AG08396 (cell line): ENCODE data around the gene TSPAN9.

Source experiments
- DNase-seq: peaks from one replicate; pipeline ENCODE4 v3.0.0; 2012; ENCODE audit warnings: low spot score, mixed read lengths

Gene TSPAN9

DNA sequence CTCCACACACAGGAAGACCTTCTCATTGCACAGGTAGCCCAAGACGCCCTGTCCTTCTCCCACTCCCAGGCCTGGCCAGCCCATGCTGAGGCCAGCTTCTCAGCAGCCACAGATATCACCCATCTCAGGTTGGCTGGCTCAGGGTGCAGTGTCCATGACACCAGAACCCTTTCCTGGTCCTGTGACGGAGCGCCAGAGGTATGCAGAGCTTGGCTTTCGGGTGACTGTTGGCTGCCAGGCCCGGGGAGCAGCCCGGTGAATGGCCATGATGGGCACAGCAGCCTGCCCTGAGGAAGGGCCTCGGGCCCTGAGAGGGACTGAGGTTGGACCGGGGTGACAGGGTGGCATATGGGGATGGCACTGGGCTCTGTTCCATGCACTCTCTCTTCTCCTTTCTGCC is 173.4 kb downstream of the TSPAN9 start:
- no peak for DNase-seq

DNA sequence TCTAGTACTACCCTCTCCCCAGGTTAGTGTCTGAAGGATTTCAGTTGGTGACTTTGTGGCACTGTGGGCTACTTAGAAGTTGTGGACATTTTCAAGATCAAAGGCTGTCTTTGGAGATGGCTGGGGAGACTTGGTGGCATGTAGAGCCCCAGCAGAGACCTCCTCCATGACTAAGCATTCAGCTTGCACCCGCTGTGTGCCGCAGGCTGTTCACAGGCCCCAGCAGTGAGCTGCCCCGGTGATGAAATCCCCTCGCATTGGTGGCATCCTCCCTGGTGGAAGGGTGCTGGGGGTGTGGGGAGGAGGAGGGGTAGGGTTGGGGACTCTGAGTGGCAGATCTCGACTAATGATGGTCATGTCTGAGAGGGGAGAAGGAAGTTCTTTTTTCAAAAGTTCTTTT is 173.9 kb downstream of the TSPAN9 start:
- no peak for DNase-seq

DNA sequence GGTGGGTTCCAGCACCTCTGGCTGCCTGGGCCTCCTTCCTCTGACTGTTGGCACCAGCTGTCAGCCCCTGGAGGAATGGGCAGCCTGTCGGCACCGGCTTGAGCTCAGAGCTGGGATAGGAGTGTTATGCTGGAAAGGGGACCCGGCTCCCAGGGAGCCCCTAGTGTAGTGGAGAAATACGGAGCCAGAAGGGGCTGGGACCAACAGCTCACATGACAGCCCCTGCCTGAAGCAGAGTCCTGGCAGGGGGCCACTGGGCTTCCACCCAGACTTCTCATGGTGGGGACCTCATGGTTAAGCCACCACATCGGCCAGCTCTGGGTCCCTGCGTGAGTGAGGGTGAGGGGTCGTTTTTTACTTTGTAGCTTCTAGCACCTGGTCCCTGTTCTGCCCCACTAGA is 174.5 kb downstream of the TSPAN9 start:
- no peak for DNase-seq

DNA sequence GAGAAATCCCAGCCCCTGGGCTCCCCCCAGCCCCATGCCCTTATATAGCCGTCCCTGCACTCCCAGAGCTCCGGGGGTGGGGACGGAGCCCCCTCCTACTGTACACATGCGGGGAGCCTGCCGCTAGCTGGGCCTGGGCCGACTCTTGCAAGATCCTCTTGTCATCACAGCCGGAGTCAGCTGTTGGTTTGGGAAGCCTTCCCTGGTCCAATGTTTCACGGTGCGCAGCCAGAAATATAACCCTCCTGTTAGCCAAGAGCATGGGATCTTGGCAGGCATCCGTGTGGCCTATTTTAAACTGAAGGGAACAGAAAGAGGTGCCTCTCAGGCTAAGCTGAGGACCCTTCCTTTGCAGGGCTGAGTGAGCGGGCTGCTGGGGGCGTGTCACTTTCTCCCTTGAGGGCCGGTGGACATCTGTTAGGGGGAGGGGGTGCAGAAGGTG is 175.3 kb downstream of the TSPAN9 start:
- peak; percentile 76 for DNase-seq

DNA sequence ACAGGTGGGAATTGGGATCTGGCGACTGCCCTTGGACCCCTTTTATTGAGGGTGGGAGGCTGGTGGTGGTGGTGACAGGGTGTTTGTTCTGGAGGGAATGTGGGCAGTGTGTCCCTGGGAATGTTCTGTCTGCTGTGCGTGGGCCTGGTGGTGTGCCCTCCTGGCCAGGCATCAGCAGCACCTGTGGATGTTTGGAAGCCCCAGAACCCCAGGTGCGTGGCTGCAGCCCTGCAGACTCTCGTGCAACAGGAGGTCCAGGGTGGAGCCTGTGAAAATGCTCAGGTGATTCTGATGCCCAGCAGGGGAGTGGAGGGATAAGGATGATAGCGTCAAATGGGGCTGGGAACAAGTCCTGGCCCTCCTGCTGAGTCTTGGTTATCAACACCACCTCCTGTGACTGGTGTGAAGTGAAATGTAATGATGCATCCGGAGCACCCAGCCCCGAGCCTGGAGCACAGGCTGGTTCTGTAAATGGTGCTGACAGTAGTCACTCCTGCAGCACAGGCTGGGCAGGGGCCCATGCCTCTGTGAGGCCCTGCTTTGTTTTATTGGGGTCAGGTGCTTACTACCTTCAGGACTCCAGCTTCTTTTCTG is 176.6 kb downstream of the TSPAN9 start:
- DNase-seq: no peak

DNA sequence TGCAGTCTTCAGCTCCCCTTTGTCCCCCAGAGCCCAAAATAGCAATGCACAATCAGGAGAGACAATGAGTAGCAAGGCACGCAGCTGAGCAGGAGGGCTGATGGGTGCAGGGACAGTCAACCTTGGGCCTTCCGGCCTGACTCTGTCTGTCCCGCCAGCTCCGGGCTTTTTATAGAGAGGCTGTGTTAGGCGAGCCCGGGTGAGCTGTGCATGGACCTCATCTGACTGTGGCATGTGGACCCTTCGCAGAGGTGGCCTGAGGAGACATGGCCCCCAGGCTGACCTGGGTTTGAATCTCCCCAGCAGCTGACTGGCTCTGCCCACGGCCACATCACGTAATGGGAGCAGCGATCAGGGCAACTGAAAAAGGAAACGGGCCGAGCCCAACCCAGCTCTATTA is 177.9 kb downstream of the TSPAN9 start:
- DNase-seq: no peak

DNA sequence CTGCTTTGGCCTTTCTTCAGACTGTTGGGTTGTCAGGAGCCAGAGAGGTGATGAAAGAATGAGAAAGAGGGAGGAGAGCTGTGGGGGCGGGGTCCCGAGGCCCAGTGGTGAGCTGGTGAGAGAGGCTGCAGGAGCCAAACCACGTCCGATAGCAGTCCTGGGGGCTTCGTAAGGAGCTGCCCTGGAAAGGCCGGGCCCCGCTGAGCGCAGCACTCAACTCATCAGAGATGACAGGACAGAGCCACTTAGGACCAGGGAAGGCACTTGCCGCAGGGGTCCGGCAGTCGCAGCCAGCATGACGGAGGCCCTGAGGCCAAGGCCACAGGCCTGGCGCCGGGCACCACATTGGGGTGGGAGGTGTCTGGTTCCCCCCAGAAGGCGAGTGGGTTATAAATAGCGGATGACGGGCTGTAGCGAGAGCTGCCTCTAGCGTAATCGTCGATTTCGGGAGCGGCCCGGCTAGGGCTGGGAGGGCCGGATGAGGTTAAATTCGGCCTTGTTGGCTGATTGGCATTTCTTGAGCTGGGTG is 179.0 kb downstream of the TSPAN9 start:
- no peak for DNase-seq

DNA sequence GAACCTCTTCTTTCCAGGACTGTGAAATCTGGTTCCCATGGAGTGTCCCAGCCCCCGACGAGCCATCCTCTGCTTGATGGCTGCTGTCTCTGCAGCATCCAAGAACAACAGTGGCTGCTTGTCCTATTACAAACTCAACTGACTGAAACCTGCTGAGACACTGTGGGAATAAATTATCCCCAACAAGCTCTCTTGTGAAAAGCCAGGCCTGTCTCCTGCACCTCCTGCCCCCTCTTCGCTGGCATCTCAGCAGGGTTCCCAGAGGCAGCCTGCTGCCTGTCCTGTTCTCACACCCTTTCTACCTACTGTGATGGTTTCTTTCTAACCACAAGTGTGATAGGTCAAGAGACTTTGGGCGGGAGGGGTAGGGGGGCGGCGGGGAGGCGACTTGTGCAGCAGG is 180.2 kb downstream of the TSPAN9 start:
- no peak for DNase-seq

DNA sequence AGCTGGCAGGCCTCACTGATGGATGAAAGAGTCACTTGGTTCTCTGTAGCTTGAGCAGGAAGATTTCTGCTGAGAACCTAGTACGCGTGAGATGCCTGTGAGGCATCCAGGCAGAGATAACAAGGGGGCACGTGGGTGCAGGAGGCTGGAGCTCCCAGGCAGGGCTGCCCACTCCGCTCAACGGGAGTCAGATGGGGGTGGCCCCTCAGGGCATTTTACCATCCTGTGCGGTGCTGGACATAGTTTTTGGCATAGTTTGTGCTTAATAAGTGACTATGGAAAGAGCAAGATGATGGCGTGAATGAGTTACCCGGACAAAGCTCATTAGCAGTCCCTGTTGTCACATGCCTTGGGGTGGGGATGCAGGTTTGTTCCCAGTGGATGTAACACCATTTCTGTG is 182.8 kb downstream of the TSPAN9 start:
- no peak for DNase-seq

DNA sequence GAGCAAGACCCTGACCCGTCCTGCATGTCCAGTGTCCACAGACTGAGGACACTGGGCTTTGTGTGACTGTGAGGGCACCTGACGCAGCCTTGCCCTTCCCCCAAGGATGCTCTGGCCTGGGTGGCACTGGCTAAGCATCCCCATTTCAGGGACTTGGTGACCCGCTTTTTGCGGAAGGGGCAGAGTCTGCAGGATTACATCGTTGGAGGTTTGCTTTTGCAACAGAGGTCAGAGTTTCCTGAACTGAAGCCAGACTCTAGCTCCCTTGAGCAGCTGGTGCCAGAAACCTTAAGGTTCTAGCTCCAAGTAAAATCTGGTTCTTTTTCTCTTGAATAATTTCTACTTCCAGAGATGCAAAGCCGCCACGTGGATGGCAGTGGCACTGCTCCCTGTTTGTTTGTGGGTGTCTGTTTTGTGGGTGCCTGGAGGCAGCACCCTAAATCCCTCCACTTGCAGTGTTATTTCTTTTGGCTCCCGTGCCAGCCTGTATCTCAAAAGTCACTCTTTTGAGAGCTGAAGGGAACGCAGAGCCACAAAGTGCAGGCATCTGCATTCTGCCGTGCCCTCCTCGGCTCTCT is 184.7 kb downstream of the TSPAN9 start:
- DNase-seq: no peak

DNA sequence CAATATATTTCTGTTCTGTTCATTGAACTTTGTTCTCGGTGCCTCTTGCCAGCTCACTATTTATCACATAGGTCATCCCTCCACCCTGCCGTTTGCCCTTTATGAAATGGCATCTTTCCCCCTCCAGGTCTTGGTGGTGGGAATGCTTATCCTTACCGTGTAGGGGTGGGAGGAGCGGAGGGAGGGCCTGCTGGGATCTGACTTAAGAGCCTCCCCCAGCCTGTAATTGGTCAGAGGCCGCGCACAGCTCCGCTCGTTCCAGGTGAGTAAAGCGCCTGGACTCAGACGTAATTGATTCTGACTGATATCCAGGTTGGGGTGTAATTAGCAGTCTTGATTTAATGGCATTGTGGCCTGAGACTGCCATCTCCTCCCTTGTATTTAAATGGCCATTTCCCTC is 185.3 kb downstream of the TSPAN9 start:
- no peak for DNase-seq

DNA sequence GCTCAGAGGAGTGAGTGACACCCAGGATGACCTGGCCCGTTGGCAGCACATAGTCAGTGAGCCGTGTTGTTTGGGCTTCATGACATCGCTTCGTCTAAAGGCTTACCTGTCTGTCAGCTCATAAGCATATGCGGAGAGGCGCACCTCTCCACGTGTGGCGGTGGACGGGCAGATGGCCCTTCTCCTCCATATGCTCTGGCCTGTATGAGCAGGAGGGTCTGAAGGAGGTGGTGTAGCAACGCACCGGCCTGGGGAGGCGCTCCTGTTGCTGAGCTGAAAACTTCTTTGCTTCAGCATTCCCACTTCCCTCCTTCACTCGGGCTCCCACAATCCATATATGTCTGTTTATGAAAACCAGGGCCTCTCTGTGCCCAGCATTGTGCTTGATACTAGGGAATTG is 186.1 kb downstream of the TSPAN9 start:
- DNase-seq: no peak

DNA sequence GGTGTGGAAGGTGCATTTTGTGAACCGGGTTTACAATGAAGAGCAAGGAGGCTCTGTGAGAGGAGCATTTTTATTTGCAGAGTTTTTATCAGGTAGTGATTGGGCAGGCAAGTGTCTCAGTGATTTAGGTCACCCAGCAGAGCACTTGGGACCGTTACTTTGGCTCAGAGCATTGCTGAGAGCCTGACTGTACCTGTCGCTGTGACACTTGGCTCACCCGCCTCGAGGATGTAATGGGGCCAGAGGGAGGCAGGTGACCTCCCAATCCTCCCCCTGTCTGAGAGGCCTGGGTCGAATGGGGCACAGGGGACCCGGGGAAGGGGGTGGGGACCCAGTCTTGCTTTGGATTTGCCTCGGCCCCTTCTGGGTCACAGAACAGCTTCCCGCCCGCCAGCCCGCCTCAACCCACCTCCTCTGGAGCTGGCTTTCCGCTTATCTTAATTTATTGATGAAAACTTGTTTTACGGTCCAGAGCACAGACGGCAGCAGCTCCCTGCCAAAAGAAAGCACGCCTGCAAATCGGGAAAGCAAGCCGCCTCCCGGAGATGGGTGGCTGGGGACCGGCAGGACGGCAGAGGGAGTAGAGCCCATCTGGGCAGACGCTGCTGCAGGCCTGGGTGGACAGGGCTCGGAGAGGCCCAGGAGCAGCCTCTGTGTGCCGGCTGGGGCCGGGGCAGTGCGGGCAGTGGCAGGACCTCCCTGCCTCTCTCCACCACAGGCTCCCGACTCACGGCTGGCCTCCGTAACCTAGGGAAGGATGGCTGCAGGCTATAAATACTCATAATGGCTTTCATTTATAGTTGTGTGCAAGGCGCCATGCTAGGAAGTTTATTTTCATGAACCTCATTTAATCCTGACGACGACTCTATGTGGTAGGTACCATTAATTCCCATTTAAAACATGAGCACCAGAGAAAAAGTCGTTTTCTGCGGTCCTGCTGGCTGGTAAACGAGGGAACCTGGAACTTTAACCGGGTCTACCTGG is 187.1 kb downstream of the TSPAN9 start:
- no peak for DNase-seq

DNA sequence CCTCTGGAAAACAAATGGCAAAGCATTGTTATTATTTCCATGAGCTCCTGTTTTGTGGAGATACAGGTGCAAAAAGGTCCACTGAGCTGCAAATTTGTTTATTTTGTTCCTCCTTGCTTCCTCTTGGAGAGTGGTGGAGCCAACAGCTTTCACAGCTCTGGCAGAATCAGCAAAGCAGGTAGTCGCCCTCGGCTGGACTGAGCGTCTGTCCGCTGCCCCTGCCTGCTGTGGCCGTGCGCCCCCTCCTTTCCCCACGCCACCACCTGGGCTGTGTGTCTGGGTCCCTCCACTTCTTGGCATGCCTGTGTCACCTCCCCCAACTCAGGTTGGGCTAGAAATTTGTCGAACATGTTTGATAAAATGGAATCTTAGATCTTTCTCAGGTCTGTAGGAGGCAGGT is 188.2 kb downstream of the TSPAN9 start:
- no peak for DNase-seq

DNA sequence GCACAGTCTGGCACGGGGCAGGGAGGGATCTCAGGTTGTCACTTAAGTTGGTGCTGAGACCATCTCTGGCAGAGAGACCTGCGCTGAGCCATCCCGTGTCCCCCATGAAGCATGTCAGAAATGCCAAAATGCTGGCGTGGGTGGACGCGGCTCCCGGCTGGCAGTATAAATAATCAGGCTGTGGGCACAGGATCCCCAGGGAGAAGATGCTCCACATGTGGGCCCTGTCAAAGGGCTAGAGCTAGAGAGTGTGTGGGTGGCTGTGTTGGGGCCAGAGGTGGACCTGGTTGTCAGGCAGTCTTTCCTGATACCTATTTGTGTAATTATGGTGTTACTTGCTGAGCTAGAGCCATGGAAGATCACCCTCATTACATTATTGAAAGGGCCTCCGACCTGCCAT is 189.5 kb downstream of the TSPAN9 start:
- no peak for DNase-seq

DNA sequence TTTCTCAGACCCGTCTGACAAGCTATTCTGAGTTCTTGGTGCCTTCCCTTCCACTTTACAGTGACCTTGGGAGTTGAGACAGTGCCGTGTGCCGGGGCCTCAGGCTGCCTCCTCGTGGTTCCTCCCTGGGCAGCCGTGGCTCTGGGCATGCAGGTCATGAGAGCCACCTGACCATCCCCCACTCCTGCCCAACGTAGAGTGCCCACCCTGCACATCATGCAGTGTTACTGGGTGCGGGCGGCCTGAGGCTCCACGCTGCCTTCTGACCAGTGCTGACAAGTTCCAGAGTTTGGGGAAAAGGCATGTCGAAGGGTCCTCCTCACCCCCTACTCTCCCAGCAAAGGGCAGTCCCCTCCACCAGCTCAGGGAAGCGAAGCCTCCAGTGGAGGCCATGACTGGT is 190.5 kb downstream of the TSPAN9 start:
- no peak for DNase-seq

DNA sequence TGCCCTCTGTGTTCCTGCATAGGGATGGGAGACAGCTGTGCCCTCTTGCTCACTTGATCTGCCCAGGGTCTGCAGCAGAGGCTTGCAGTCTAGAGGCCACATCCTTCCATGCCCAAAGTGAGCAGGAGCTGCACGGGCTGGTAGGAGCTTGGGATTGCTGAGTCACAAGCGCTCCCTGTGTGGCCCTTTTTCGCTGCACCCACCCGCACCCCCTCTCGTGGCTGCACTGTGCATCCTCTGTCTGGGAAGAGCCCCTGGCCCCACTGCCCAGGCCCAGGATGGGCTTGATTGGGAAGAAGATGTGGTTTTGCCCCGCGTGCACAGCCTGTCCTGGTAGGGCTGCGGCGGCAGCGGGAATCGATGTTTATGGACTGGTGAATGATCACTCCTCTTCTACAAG is 192.4 kb downstream of the TSPAN9 start:
- no peak for DNase-seq

DNA sequence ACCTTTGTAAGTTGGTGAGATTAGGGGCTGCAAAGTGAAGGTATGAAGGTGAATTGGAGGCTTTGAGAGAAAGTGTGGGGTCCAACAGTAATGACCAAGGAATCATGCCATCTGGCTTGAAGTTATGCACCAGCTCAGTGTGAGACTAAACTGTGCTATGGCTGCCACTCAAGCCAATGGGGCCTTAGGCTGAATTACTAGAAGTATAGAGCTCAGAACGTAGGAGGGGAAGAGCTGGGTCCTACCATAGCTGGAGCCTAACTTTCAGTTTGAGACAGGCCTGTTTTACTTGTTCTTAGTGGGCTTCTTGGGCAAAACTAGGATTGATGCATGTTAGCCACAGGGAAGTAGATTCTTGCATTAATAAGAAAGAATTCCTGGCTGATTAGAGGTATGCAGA is 194.0 kb downstream of the TSPAN9 start:
- DNase-seq: no peak

DNA sequence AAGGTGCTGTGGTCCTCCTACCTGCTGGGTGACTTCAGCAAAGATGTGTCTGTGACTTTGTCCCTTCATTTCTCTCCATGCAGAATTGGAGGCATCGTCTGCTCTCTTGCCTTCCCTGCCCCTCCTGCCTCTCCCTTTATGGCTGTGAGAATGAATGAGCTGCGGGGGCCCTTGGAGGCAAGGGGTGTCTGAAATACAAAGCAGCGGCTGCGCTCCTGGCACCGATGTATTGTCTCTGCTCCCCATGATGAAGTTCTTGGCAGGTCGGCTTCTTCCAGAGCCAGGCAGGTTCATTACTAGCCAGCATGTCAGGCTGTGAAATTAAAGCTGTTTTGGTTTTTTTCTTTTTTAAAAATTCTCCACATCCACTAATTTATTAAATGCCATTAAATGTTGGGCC is 194.5 kb downstream of the TSPAN9 start:
- no peak for DNase-seq

DNA sequence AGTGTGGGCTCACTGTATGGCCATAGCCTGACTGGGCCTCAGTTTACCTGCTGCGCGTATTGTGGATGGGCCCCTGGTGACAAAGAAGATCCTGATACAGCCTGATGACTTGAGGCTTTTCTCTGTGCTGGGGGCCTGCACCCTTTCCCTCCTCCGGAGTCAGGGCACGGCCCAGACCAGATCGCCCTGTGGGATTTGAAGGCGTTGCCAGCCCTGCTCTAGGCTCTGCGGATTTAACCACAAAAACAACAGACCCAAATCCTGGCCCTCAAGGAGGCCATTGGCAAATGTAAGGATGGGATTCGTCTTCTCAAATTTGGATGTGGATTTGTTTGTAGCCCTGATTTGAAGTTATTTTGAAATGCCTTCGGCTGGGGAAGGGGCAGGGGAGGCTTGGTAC is 195.8 kb downstream of the TSPAN9 start:
- no peak for DNase-seq

DNA sequence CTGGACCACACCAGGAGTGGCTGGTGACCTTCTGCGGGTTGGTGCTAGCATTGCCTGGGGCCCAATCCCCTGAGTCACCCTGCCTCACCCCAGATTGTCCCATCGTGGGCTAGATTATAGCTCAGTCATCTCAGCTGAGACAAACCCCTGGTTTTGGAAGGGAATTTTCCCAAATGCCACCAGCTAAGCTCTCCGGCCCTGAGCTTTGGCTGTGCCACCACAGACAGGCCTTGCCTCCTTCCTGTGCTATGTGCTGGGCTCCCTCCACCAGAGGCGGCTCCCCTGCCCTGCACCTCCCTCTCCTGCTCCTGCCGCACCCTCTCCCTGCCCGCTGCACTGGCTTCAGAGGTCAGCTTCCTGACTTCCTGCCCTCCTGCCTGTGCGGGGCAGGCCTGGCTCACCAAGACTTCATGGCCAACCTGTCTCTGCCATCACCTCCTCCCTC is 196.3 kb downstream of the TSPAN9 start:
- DNase-seq: peak; percentile 72

DNA sequence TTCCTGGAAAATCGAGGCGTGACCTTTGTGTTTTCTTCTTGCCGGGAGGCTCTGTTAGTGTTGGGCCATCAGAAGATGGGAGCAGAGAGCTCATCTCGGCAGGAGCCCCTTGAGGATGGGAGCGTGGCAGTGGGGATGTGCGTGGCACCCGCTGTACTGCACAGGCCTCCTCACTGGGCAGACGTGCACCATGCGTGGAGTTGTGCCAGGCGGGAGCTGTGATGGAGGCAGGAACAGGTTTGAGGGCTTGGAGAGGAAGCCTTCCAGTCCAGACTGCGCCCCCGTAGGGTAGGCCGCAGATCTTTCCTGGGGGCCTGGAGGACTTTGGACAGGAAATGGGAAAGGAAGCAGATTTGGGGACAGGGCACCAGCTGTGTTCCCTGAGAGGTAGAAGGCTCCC is 197.5 kb downstream of the TSPAN9 start:
- DNase-seq: no peak
